GM21717 (cell line): ENCODE data around the gene NME4.
A peak's percentile ranks its signal among the peaks of the same experiment; 100 is the strongest.
"Not testable (repeated sequence)": the region's sequence is repeated elsewhere in the genome, so short reads cannot be mapped to it uniquely, and the experiment has no call there.

ENCODE experiments used
- ATAC-seq: cut with Tn5 transposase; IDR thresholded peaks from one replicate; pipeline ENCODE4 v1.9.1; 2021; ENCODE audit warnings: mild to moderate bottlenecking, moderate library complexity; ENCODE audit not compliant: unreplicated experiment

Gene NME4

DNA sequence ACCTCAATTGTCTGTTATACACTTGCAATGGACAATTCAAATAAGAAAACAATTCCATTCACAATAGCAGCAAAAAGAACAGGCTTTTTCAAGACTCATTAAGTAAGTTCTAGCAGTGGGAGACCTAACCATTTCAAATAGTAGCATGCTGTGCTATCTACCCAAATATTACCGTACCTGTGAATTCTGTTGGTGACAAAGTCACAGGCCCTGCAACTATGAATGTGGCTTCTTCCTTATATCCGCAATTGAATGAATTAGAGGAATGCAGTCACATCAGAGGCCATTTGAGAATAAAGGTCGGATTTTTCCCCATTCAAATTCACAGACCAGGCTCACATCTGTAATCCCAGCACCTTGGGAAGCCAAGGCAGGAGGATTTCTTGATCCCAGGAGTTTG lies 800 bp upstream of the NME4 start:
- ATAC-seq: no peak

GRCh38 chr16:396605-397004 lies 394 bp upstream of the NME4 start:
- no peak for ATAC-seq

GRCh38 chr16:397736-398332 lies 835 bp downstream of the NME4 start:
- no peak for ATAC-seq

DNA sequence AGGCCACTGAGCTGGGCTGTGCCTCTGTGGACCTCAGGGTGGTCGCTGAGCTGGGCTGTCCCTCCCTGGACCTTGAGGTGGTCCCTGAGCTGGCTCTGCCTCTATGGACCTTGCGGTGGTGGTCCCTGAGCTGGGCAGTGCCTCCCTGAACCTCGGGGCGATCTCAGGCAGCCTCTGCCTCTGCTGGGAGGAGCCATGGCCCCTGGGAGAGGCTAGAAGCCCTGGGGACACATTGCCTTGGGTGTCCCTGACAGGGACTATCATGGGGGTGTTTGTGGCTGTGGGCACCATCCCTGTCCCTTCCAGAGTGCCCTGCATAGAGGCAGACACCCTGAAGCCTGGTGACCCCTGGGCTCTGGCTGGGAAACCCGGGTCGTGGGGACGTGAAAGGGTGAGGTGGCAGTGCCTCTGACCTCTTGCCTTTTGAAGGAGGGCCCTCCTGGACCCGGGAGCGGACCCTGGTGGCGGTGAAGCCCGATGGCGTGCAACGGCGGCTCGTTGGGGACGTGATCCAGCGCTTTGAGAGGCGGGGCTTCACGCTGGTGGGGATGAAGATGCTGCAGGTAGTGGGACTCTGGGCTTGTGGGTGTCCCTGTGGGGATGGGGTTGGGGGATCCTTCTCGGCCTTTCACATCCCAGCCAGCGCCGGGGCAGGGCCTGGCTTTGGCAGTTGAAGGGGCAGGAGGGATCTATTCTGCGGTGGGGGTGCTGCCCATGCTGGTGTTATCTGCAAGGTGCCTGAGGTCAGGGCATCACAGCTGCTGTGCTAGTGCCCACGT lies 1.8 kb downstream of the NME4 start:
- no peak for ATAC-seq

- ATAC-seq: no peak
Observed at GRCh38 chr16:399340-400019, 2.5 kb downstream of the NME4 start.

DNA sequence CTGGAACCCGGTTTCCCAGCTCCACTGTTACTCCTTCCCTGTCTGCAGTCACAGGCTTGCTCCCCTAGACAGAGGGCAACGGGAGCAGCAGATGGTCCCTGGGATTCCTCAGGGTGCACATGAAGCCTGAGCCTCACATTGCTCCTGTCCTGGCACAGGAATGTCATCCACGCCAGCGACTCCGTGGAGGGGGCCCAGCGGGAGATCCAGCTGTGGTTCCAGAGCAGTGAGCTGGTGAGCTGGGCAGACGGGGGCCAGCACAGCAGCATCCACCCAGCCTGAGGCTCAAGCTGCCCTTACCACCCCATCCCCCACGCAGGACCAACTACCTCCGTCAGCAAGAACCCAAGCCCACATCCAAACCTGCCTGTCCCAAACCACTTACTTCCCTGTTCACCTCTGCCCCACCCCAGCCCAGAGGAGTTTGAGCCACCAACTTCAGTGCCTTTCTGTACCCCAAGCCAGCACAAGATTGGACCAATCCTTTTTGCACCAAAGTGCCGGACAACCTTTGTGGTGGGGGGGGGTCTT lies 3.1 kb downstream of the NME4 start:
- no peak for ATAC-seq

DNA sequence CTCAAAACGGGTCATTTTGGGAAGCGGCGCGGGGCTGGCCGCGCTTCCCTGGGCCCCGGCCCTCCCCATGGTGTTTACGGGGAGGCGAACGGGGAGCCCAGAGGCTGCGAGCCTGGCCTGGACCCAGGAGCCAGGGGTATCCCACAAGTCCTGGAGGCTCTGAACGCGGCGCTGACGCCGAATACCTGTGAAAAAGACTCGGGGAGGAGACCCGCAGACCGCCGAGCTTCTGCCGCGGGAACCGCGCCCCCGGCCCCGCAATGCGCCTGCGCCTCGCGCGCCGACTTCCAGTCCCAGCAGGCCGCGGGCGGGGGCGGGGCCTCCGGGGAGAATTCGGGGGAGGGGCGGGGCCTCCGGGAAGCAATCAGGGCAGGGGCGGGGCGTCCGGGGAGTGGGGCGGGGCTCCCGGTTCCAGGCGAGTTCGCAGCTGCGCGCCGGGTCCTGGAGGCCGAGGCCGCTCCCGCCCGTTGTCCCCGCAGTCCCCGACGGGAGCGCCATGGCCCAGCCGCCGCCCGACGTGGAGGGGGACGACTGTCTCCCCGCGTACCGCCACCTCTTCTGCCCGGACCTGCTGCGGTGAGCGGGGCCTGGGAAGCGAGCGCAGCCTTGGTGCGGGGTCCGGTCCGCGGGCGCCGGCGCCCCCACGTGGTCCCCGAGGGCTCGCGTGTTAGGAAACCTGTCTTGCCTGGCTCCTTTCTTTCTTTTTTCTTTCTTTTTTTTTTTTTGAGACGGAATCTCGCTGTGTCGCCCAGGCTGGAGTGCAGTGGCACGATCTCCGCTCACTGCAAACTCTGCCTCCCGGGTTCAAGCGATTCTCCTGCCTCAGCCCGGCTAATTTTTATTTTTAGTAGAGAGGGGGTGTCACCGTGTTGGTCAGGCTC lies 4.7 kb downstream of the NME4 start, which contains the start of gene DECR2:
TSS of gene DECR2 (plus strand) at position 418 of the 881 bp plus-strand sequence. CDS start at position 497, 79 bp downstream.
- peak; percentile 39 for ATAC-seq

- ATAC-seq: no peak
Observed at GRCh38 chr16:404971-405486, 8.0 kb downstream of the NME4 start.

GRCh38 chr16:405548-406506 lies 8.8 kb downstream of the NME4 start:
- no peak for ATAC-seq

GRCh38 chr16:407253-407652 lies 10.3 kb downstream of the NME4 start:
- ATAC-seq: no peak

DNA sequence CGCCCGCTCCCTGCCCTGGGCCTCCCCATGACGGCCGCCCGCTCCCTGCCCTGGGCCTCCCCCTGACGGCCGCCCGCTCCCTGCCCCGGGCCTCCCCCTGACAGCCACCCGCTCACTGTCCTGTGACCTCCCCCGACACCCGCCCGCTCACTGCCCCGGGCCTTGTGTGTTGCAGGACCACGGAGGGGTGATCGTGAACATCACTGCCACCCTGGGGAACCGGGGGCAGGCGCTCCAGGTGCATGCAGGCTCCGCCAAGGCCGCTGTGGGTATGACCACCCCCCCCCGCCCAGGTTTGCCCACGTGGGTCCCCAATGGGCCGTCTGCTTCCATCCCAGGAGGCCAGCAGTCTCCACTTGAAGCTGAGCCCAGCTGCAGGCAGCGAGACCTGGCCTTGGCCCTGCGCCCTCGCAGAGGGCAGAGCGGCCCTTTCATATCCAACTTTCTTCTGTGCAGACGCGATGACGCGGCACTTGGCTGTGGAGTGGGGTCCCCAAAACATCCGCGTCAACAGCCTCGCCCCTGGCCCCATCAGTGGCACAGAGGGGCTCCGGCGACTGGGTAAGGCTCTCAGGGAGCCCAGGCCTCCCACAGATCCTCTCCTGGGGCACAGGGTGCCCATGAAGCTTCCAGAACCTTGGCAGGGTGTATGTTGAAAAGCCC lies 13.6 kb downstream of the NME4 start:
- ATAC-seq: no peak

DNA sequence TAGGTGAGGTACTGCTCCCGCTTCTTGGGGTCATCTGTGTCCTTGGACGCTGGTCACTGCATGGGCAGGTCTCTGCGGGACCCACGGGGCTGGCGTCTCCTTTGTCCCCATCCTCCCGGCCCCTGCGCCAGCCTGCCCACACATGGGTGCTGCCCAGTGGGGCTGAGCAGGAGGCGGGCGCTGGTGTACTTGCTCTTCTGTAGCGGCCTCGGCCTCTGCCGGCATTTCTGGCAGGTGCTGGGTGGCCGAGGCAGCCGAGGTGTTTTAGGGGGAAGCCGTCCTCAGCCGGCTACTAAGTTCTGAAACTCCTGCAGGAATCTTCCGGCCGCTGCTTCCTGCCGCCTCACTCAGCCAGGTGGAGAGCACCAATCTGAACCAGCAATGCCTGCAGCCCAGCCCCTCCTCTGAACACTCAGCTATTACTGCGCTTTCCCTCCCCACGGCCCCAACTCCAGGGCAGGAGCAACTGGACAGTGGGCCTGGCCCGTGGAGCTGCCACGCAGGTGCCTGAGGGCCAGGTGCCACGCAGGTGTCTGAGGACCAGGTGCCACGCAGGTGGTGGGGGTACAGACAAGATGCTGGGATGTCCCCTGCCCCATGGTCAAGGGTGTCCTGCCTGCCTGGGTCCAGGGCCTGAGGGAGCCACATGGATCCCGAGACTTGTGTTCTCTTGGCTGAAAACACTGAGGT lies 14.7 kb downstream of the NME4 start:
- ATAC-seq: no peak

- no peak for ATAC-seq
Observed at GRCh38 chr16:414395-415169, 17.6 kb downstream of the NME4 start.

GRCh38 chr16:415170-415498 lies 18.1 kb downstream of the NME4 start:
- ATAC-seq: not testable (repeated sequence)

DNA sequence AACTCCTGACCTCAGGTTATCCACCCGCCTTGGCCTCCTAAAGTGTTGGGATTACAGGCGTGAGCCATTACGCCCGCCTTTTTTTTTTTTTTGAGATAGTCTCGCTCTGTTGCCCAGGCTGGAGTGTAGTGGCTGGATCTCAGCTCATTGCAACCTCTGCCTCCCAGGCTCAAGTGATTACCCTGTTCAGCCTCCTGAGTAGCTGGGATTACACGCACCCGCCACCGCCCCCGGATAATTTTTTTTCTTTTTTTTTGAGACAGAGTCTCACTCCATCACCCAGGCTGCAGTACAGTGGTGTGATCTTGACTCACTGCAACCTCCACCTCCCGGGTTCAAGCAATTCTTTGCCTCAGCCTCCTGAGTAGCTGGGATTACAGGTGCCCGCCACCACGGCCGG lies 25.2 kb downstream of the NME4 start:
- ATAC-seq: not testable (repeated sequence)

DNA sequence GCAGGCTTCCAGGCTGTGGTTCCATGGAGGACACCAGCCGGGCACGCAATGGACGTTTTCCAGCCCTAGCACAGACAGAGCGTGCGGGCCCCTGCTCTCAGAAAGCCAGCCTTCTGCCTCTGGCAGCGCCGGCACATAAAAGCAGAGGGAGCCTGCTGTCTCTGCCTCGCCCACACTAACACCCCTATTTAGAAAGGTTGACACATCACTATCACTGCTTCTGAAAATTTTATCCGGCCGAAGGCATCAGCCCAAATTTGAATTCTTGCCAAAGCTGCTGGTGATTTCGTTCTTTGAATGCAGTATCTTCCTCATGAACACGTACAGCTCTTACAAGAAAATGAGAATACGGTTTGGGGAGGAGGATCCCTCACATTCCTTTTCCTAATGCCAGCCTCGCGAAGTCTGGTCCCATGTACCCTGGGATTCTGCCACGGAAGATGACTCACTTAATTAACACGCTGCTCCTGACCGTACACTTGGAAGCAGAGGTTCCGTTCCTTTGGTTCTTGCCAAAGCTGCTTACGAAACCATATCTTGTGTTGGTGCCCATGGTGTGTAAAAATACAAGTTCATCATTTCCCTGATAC lies 27.1 kb downstream of the NME4 start:
- ATAC-seq: no peak

GRCh38 chr16:424623-425081 lies 27.7 kb downstream of the NME4 start:
- no peak for ATAC-seq
